ENCODE results near the gene GPR162.
A peak's percentile ranks its signal among the peaks of the same experiment; 100 is the strongest.

GPR162 gene

DNA sequence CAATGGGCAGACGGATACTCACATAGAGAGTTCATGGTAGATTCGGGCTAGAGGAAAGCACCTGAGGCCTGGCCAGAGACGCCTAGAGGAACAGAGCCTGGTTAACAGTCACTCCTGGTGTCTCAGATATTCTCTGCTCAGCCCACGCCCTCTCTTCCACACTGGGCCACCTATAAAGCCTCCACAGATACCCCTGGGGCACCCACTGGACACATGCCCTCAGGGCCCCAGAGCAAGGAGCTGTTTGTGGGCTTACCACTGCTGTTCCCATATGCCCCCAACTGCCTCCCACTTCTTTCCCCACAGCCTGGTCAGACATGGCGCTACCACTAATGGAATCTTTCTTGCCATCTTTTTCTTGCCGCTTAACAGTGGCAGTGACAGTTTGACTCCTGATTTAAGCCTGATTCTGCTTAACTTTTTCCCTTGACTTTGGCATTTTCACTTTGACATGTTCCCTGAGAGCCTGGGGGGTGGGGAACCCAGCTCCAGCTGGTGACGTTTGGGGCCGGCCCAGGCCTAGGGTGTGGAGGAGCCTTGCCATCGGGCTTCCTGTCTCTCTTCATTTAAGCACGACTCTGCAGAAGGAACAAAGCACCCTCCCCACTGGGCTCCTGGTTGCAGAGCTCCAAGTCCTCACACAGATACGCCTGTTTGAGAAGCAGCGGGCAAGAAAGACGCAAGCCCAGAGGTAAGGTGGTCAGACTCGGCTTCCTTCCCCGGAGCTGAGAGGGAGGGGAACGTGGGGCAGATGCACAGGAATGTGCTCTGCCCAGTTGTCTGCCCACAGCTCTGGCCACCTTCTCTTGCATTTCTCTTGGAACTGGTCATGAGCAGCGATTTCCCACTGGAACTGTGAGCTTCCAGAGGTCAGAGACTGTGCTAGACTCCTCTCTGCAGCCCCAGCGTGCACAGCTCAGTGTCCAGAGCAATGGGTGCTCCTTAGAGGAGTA, 32.4 kb upstream of the GPR162 start, which contains the start of gene CD4:
Gene CD4, plus strand, starts transcription at position 557 of the 953 bp plus-strand sequence. CDS start 10,611 bp downstream, outside the sequence.
- DNase-seq: peak; percentile 53

DNA sequence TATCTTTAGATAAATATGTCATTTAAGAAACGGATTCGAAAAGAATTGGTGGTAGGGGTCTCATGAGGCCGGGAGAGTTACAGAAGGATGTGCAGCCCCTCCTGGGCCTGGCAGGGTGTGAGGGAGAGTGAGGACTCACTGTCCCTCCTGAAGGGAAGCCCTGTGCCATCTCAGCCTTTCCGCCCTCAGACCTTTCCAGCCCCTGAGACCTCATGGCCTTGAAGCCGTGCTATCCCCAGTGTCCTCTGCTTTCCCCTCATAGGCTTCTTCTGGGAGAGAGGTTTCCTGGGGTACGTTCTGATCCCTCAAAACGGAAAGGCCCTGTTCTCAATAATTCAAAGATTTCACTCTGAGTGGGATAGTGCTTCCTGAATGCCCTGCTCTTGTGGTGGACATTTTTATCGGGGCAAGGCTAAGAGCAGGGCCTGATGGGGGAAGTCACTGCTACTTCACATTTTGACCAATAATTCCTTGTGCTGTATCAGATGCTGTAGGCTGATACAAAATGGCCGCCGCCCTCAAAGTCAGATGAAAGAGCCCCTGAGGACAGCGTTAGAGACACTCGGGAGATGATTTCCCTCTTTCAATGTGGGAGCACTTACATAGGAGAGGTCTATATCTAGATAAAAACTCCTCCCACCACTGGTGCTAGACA, 31.0 kb upstream of the GPR162 start:
- peak; percentile 38 for DNase-seq

DNA sequence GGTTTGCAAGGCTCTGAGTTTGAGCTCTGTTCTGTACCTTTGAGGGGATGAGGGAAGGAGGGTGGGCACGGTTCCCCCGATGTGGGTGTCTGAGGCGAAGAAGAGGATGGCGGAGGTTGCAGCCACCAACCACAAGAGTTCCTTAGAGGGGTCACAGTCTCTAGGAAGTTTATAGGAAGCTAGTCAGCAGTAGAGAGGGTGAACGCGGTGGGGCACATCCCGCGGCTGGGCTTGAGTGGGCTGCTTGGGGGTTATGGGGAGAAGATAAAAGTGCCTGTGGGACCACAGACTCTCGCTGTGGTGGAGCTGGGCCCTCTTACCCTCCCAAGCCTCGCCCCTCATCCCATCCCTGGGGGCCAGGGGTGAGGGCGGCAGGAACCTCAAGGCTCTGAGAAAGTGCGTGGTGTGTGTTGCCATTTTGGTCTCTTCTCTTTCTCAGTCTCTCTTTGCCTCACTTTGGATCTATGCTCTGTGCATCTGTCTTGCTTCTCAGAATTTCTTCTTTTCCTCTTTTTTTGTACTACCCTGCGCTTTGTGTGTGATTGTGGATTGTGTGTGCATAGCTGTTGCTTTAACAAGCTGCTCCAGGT, 29.6 kb upstream of the GPR162 start:
- no peak for DNase-seq

DNA sequence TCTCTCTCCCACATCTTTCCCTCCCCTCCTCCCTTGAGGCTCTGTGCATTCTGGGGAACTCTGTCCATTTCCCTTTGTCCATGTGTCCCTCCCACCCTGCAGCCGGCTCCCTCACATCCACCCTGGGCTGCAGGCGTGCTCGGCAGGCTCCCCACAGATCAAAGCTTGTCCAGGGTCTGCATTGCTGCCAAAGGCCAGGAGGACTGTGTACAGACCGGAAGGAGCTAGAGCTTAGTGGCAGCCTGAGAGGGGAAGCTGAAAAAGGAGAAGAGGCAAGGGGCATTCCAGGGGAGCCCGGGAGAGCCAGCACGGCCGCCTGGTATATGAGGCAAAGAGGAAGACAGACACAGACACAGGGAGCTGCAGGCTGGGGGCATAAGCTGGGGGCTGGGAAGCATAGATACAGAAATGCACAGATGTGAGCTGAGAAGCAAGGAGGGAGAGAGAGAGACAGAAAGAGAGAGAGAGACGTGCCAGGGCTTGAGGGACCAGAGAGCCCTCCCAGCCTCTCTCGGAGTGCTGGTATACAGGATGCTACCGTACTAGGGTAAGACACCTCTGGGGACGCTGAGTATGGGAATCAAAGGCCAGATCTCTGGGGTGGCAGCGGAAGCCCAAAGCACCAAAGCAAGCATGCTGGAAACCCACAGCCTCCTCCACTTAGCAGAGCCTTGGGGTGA, 29.0 kb upstream of the GPR162 start:
- DNase-seq: no peak

DNA sequence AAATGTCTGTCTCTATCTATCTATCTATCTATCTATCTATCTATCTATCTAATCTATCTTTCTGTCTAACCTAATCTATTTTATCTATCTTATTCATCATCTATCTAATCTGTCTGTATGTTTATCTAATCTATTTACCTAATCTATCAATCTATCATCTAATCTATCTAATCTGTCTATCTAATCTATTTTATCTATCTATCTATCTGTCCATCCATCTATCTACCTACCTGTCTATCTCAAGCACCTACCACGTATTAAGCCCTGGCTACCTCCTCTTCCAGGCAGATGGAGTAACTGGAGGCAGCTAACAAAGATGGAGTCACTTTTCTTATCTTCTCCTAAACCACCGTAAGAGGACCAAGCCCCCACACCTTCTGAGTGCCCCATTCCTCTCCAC, 26.5 kb upstream of the GPR162 start:
- DNase-seq: no peak

DNA sequence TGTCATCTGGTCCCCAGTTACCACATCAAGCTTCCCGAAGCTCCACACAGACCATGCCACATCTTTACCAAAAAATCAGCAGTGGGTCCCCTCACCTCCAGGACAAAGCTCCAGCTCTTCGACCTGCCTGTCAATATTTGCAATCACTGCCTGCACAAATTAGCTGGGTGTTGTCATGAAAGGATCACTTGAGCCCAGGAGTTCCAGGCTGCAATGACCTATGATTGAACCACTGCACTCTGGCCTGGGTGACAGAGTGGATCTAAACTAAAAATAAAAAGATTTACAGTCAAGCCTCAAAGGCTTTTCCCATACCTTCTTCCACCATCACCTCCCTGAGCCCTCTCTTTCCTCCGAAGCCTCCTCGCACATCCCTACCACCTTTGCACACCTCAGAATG, 25.0 kb upstream of the GPR162 start:
- no peak for DNase-seq

DNA sequence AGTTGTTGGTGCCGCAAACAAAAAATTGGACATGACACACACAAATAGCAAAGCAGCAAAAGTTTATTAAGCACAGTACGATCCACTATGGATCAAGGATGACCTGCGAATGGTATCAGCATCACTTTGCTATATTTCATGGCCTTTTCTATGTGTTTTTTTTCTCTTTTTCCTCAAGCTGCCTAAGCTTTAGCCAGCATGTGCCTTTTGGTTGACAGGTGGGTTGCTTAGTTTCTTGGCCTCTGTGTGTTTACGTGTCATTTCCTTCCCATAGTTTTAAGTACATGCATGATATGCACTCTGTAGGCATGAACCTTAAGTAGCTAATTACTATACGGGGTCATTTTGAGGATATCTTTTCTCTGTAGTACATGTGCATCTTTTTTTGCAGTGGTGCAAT, 22.5 kb upstream of the GPR162 start:
- no peak for DNase-seq

DNA sequence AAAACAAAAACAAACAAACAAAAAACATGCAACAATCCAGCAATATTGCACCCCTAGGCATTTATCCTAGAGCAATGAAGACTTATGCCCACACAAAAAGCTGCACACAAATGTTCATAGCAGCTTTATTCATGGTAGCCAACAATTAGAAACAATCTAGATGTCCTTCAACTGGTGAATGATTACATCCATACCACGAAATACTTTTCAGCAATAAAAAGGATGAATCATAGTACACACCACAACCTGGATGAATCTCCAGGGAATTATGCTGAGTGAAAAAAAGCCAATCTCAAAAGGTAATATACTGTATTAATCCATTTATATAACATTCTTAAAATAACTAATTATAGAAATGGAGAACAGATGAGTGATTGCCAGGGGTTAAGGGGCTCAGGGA, 14.5 kb upstream of the GPR162 start:
- DNase-seq: no peak

DNA sequence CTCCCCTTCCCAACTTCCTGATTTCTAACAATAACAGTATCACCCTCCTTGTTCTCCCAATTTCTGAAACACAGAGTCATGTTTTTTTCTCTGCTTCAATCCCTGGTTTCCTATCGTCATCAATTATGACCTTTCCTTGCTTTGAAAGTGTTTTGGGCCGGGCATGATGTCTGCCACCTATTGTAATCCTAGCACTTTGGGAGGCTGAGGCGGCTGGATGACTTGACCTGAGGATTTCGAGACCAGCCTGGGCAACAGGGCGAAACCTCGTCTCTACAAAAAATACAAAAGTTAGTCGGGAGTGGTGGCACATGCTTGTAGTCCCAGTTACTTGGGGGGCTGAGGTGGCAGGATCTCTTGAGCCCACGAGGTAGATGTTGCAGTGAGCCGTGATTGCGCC, 12.6 kb upstream of the GPR162 start:
- no peak for DNase-seq

DNA sequence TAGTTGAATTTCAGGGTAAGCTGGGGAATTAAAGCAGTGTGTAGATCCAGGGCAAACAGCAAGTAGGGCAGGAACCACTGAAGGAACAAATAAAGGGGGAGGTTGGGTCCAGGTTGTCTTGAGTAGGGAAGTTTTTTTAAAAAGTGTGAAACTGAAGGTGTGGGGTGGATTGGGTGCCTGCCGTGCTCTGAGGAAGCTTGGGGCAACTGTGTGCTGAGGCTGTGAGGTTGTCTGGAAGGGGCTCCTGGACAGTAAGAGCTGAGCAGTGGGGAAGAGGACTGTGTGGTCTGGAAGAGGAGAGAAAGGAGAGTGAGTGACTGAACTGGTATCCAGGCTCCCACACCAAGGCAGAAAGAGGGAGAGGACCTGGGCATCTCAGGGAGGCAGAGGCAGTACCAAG, 10.9 kb upstream of the GPR162 start:
- DNase-seq: no peak

DNA sequence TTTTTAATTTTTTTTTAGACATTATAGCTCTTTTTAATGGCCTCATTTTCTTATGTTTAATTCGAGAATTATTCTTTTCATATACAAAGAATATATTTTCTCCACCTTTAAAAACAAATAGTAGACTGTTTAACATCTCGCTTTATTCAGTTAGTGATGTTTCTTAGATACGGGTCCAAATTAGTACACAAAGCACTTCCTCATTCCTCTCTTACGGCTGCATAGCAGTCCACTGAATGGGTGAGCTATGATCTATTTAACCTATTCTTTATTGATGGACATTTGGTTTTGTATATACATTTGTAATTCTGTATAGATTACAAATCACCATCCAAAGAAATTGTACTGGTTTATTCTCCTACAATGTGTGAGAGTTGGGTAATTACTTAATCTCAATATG, 8.3 kb upstream of the GPR162 start:
- no peak for DNase-seq

DNA sequence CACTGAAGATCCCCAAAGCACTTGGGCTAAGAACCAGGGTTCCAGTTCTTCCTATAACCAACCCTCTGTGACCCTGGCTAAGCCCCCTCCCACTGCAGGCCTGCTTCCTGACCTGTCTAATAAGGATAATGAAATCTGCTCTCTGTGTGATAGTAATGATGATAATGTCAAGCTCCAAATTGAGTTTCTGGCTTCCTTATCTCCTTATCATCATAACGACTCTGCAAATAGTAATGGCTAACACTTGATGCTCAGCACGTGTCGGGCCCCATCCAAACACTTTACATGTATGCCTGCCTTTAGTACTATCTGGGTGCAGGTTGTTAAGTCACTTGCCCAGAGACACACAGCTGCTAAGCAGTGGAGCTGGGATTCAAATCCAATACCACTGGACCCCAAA, 5.0 kb upstream of the GPR162 start:
- no peak for DNase-seq

DNA sequence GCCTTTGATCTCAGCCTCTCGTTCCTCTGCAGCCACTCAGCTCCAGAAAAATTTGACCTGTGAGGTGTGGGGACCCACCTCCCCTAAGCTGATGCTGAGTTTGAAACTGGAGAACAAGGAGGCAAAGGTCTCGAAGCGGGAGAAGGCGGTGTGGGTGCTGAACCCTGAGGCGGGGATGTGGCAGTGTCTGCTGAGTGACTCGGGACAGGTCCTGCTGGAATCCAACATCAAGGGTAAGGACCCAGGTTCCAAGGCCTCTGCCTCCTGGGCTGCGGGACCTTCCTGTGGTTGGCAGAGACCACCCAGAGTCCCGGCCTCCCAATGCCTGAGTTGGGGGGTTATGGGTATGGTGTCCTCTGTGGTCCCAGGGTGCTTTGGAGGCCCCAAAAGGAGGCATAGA, 4.5 kb upstream of the GPR162 start:
- no peak for DNase-seq

DNA sequence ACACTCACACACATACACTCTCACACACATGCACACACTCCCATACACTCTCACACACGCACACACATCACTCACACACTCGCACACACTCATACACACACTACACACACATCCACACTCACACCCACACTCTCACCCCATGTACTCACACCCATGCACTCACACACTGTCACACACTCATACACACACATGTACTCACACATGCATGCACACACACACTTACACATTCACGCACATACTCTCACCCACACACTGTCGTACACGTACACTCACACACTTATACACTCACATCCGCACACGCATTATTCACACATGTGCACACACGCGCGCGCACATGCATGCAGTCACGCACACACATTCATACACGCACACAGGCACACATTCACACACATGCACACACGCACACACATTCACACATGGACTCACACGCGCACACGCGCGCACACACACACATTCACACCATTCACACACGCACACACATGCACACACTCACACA, 3.9 kb upstream of the GPR162 start:
- DNase-seq: no peak

DNA sequence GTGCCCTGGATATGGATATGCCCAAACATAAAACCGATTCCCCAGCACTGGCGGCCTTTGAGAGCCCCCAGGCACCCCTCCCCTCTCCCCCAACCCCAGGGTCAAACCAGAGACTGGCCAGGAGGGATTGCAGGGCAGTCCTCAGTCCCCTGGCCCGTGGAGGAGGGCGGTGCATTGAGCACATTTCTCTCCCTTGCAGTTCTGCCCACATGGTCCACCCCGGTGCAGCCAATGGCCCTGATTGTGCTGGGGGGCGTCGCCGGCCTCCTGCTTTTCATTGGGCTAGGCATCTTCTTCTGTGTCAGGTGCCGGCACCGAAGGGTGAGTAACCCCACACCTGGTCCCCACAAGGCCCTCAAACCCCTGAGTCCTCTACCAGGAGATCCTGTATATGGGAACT, 3.4 kb upstream of the GPR162 start:
- no peak for DNase-seq

DNA sequence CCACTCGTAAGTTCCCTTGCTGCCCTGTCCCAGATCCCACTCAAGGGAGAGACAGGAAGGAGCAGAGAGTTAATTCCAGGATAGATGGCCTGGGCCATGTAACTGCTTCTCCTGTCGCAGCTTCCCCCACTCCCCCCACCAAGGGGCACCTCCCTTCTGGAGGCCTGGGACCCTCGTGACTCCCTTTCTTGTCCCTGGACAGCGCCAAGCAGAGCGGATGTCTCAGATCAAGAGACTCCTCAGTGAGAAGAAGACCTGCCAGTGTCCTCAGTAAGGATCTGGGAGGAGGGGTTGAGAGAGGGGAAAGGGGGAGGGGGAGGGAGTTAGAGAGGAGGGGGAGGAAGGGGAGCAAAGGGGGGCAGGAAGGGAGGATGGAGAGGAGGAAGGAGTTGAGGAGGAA, 3.0 kb upstream of the GPR162 start:
- no peak for DNase-seq

DNA sequence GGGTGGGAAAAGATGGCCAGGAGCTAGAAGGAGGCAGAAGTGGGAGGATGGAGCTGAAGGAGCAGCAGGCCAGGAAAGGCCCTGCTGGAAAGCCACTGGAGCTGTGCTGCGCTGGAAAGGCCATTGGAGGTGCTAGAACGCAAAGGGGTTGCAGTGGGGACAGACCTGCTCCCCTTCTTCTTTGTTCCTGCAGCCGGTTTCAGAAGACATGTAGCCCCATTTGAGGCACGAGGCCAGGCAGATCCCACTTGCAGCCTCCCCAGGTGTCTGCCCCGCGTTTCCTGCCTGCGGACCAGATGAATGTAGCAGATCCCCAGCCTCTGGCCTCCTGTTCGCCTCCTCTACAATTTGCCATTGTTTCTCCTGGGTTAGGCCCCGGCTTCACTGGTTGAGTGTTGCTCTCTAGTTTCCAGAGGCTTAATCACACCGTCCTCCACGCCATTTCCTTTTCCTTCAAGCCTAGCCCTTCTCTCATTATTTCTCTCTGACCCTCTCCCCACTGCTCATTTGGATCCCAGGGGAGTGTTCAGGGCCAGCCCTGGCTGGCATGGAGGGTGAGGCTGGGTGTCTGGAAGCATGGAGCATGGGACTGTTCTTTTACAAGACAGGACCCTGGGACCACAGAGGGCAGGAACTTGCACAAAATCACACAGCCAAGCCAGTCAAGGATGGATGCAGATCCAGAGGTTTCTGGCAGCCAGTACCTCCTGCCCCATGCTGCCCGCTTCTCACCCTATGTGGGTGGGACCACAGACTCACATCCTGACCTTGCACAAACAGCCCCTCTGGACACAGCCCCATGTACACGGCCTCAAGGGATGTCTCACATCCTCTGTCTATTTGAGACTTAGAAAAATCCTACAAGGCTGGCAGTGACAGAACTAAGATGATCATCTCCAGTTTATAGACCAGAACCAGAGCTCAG, 2.3 kb upstream of the GPR162 start:
- DNase-seq: no peak

DNA sequence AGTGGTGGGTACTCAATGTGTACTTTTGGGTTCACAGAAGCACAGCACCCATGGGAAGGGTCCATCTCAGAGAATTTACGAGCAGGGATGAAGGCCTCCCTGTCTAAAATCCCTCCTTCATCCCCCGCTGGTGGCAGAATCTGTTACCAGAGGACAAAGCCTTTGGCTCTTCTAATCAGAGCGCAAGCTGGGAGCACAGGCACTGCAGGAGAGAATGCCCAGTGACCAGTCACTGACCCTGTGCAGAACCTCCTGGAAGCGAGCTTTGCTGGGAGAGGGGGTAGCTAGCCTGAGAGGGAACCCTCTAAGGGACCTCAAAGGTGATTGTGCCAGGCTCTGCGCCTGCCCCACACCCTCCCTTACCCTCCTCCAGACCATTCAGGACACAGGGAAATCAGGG, 1.5 kb upstream of the GPR162 start:
- no peak for DNase-seq

DNA sequence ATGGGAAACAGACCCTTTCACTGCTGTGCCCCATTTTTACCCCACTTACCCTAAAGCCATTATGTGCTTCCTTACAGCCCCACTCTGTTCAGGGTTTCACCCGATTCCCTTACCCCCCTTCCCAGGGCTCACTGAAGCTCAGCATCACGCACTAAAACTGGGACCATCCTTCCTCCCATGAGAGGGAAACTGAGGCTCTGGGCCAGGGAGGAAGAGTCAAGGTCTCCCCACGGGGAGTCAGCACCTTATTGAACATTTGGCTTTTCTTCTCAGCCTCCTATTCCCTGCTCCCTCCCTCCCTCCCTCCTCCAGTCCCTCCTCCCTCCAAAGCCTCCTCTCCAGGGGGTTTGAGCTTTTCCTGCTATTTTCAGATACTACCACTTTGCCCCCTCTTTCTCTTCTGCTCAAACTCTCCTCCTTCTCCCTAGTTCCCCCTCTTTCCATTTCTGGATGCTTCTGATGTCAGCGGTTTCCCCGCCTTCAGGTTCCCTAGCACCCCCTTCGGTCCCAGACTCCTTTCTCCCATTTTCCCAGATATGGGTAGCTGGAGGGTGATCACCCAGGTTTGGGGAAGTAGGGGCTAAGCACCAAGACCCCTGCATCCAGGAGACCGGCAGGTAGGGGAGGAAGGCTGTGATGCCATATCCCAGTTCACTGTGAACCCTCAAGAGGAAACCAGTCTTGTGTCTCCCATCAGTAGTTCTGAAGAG, 960 bp downstream of the GPR162 start:
- DNase-seq: no peak

DNA sequence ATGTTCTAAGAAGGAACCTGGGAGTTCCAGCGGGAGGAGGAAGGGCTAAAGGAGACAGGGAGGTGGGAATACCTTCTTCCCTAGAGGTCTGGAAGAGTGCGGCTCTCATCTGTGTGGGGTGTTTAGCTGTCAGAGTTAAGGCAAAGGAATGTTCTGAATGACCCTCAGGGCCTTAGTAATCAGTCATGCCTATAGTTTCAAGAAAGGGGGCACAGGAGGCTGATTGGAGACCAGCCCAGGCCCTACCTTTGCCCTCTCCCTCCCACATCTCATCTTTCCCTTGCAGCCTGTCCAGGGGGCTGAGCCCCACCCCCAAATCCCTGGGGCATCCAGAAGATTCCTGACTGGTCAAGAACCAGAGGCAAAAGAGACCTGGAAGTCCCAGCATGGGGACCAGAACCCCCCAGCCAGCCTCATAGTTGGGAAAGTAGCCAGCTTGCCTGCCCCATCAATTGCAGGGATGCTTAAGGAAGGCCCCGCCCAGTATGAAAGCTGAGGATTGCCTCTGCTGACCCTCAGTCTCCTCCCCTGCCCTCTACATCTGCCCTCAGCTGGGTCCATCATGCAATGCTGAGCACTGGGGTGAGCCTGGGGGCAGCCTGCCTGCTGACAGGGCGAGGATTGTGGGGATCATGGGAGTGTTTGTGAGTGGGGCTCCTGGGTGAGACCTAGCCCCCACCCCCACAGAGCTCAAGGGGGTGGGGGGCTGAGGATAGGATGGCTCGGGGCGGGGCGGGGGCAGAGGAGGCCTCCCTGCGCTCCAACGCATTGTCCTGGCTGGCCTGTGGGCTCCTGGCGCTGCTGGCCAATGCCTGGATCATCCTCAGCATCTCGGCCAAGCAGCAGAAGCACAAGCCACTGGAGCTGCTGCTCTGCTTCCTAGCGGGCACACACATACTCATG, 1.8 kb downstream of the GPR162 start:
- DNase-seq: no peak

Measured in T-helper 9 cell (primary cell).